Adrenal gland (tissue), 5 donors: ENCODE results near the gene PTPRN2.

Source experiments
- POLR2A ChIP-seq, 2 donors: fragments of 450-650 bp; IDR thresholded peaks; one replicate each; pipeline ENCODE4 v1.6.1; 2017; ENCODE audit warnings: antibody characterized with exemption in 2 of 2, mild to moderate bottlenecking in 2 of 2, moderate library complexity in 1 of 2
- TF ChIP-seq, protein P1 (sequence below), 6 experiments: fragments of 450-650 bp in 4 of 6; fragments of 200-600 bp in 2 of 6; sonication (generic) in 1 of 6; IDR thresholded peaks; 1 replicate in 5 of 6; 2 replicates in 1 of 6; pipeline versions ENCODE4 v1.5.1 to v1.8.0; 2016 to 2021; ENCODE audit warnings: antibody characterized with exemption in 6 of 6, mild to moderate bottlenecking in 2 of 6, moderate library complexity in 1 of 6
- donor health status: DM: no; HTN: no; CAD: no.

GRCh38 chr7:158263110-158263963, 324.3 kb downstream of the PTPRN2 start:
- TF ChIP-seq, protein P1, sequence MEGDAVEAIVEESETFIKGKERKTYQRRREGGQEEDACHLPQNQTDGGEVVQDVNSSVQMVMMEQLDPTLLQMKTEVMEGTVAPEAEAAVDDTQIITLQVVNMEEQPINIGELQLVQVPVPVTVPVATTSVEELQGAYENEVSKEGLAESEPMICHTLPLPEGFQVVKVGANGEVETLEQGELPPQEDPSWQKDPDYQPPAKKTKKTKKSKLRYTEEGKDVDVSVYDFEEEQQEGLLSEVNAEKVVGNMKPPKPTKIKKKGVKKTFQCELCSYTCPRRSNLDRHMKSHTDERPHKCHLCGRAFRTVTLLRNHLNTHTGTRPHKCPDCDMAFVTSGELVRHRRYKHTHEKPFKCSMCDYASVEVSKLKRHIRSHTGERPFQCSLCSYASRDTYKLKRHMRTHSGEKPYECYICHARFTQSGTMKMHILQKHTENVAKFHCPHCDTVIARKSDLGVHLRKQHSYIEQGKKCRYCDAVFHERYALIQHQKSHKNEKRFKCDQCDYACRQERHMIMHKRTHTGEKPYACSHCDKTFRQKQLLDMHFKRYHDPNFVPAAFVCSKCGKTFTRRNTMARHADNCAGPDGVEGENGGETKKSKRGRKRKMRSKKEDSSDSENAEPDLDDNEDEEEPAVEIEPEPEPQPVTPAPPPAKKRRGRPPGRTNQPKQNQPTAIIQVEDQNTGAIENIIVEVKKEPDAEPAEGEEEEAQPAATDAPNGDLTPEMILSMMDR (IDR thresholded peaks at IDR 0.05) = no peak
- TF ChIP-seq POLR2A (IDR thresholded peaks at IDR 0.05) = no peak
